ENCODE data around the gene SPTBN1. TPM values are rescaled to one million over a fixed set of nuclear protein-coding genes. Genes with fewer than 3 reads are reported as not detected.

The SPTBN1 gene
- total and polyA plus RNA-seq, 2 experiments from 2014 or later, result 58.1 to 204 TPM

DNA sequence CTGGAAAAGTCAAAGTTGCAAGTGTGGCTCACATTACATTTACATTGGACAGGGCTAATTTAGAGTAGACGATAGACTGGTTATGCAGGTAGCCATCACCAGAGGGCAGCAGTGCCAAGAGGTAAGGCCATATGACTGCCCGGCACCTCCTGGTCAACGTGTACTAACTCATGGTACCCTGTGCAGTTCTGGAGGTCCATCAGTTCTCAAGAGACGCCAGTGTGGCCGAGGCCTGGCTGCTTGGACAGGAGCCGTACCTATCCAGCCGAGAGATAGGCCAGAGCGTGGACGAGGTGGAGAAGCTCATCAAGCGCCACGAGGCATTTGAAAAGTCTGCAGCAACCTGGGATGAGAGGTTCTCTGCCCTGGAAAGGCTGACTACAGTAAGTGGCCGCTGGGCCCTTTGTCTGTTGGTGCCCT, 201.5 kb downstream of the SPTBN1 start:
- ATAC-seq (peak; percentile 92), DNase-seq (ENCODE audit: low spot score) (peak; percentile 79)
- Mint-ChIP-seq H3K4me1 (0 out of 3 replicates have a peak, but pooled peaks cover 4% of the 10 kb centered on the region), H3K27me3 (ENCODE audit: insufficient read depth, low read depth, poor library complexity) (peaks cover 4% of the 10 kb centered on the region), H3K36me3 (ENCODE audit: low read depth) (peaks cover 90% of the 10 kb centered on the region), H3K27ac (no peak overlapping the region), H3K4me3 (no peak overlapping the region), H3K9me3 (no peaks in the 10 kb centered on the region)
- H3F3A ChIP-seq (replicated peaks; ENCODE audit: low read depth), result no peaks in the 10 kb centered on the region
- H3K79me2 ChIP-seq (replicated peaks; ENCODE audit: insufficient read depth), result no peaks in the 10 kb centered on the region
- no peak overlapping the region for H3K4me2 ChIP-seq
- H3K27me3 ChIP-seq (ENCODE audit: insufficient read depth), result no peaks in the 10 kb centered on the region
- H3K4me3 ChIP-seq, result no peak overlapping the region
- H2AFZ ChIP-seq, result no peak overlapping the region
- H3K4me1 ChIP-seq (ENCODE audit: insufficient read depth), result no peaks in the 10 kb centered on the region
- H3K27ac ChIP-seq (ENCODE audit: low read depth), result no peak overlapping the region
- peaks cover 71% of the 10 kb centered on the region for H3K36me3 ChIP-seq (ENCODE audit: insufficient read depth)
- TF ChIP-seq, protein P1, sequence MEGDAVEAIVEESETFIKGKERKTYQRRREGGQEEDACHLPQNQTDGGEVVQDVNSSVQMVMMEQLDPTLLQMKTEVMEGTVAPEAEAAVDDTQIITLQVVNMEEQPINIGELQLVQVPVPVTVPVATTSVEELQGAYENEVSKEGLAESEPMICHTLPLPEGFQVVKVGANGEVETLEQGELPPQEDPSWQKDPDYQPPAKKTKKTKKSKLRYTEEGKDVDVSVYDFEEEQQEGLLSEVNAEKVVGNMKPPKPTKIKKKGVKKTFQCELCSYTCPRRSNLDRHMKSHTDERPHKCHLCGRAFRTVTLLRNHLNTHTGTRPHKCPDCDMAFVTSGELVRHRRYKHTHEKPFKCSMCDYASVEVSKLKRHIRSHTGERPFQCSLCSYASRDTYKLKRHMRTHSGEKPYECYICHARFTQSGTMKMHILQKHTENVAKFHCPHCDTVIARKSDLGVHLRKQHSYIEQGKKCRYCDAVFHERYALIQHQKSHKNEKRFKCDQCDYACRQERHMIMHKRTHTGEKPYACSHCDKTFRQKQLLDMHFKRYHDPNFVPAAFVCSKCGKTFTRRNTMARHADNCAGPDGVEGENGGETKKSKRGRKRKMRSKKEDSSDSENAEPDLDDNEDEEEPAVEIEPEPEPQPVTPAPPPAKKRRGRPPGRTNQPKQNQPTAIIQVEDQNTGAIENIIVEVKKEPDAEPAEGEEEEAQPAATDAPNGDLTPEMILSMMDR (conservative IDR thresholded peaks at IDR 0.05; ENCODE audit: low read depth in 2 of 2), result peak; percentile 67 to 68
- no peak for TF ChIP-seq CREB1 (CRISPR knock-in tag; IDR thresholded peaks at IDR 0.05; ENCODE audit: low read depth)
- H3K9me2 ChIP-seq (ENCODE audit: insufficient read depth), result no peaks in the 10 kb centered on the region
- H4K20me1 ChIP-seq (replicated peaks; ENCODE audit: insufficient read depth), result peaks cover 10% of the 10 kb centered on the region; the same call in 1 of the 2 replicates

DNA sequence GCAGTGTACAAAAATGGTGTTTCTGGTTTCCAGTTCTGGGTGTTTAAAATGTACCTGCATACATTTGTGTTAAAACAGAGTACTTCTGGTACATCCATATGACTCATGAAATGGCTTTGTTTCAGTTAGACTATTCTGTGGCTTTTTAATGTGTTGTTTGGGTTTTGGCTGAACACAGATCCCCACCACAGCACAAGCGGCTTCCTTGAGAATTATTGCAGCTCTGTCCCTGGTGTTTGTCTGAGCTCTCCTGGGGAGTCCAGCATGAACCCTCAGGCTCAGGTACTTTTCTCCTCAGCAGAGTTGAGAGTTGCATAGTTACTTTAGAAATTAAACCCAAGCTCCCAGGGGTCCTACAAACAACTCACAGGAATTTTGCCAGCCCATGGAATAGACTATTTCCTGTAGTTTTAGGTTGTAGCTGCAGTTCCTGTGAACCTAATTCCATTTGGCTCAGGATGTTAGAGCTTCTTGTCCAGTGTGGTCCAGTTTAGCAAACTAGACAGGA, 202.5 kb downstream of the SPTBN1 start:
- DNase-seq (ENCODE audit: low spot score), result no peak
- ATAC-seq, result no peak
- no peaks in the 10 kb centered on the region for H3K9me3 Mint-ChIP-seq
- Histone ChIP-seq H3K36me3 (ENCODE audit: insufficient read depth) (peaks cover 67% of the 10 kb centered on the region), H3K4me3 (no peak overlapping the region), H4K20me1 (replicated peaks; ENCODE audit: insufficient read depth) (peaks cover 9% of the 10 kb centered on the region; the same call in 1 of the 2 replicates), H2AFZ (no peak overlapping the region), H3K79me2 (replicated peaks; ENCODE audit: insufficient read depth) (no peaks in the 10 kb centered on the region), H3K4me2 (no peak overlapping the region), H3F3A (replicated peaks; ENCODE audit: low read depth) (no peaks in the 10 kb centered on the region), H3K9me2 (ENCODE audit: insufficient read depth) (no peaks in the 10 kb centered on the region), H3K27ac (ENCODE audit: low read depth) (no peak overlapping the region), H3K4me1 (ENCODE audit: insufficient read depth) (no peaks in the 10 kb centered on the region), H3K27me3 (ENCODE audit: insufficient read depth) (no peaks in the 10 kb centered on the region)
- H3K27ac Mint-ChIP-seq, result no peak overlapping the region
- no peak overlapping the region for H3K4me3 Mint-ChIP-seq
- H3K36me3 Mint-ChIP-seq (ENCODE audit: low read depth), result peaks cover 89% of the 10 kb centered on the region
- TF ChIP-seq NANOG (IDR thresholded peaks at IDR 0.05; ENCODE audit: borderline replicate concordance), result no peak
- H3K27me3 Mint-ChIP-seq (ENCODE audit: insufficient read depth, low read depth, poor library complexity), result peaks cover 4% of the 10 kb centered on the region
- H3K4me1 Mint-ChIP-seq, result no peaks in the 10 kb centered on the region

DNA sequence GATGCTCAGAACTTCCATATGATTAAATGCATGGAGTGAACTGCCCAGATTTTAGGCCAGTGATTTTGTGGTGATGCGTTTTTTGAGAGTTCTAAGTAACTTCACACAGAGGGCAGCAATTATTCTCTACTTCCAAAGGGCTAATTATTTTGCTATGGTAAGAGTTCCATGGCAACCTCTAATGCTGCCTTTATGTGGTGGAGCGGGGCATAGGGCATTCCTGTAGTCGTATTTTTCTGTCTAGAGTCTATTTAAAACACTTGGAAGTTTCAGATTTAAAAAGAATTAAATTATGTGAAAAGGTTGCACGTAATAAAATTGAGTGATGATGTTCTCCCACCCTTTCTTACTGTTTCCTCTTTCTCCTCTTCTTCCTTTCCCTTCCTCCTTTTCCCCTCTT, 203.4 kb downstream of the SPTBN1 start:
- Histone ChIP-seq H3K4me2 (no peak overlapping the region), H3F3A (replicated peaks; ENCODE audit: low read depth) (0 out of 2 replicates have a peak, but pooled peaks cover 4% of the 10 kb centered on the region), H3K4me1 (ENCODE audit: insufficient read depth) (peaks cover 1% of the 10 kb centered on the region; the same call in 1 of the 2 replicates), H4K20me1 (replicated peaks; ENCODE audit: insufficient read depth) (peaks cover 13% of the 10 kb centered on the region; the same call in 1 of the 2 replicates), H3K36me3 (ENCODE audit: insufficient read depth) (peaks cover 61% of the 10 kb centered on the region), H3K27ac (ENCODE audit: low read depth) (no peak overlapping the region), H3K4me3 (no peak overlapping the region), H2AFZ (no peak overlapping the region), H3K9me2 (ENCODE audit: insufficient read depth) (no peaks in the 10 kb centered on the region), H3K27me3 (ENCODE audit: insufficient read depth) (no peaks in the 10 kb centered on the region), H3K79me2 (replicated peaks; ENCODE audit: insufficient read depth) (no peaks in the 10 kb centered on the region)
- no peaks in the 10 kb centered on the region for H3K9me3 Mint-ChIP-seq
- H3K4me1 Mint-ChIP-seq, result no peaks in the 10 kb centered on the region
- H3K27ac Mint-ChIP-seq, result no peak overlapping the region
- H3K36me3 Mint-ChIP-seq (ENCODE audit: low read depth), result peaks cover 87% of the 10 kb centered on the region
- DNase-seq (ENCODE audit: low spot score) (no peak), ATAC-seq (no peak)
- H3K4me3 Mint-ChIP-seq, result no peak overlapping the region
- peaks cover 4% of the 10 kb centered on the region for H3K27me3 Mint-ChIP-seq (ENCODE audit: insufficient read depth, low read depth, poor library complexity)
- TF ChIP-seq JUNB (IDR thresholded peaks at IDR 0.05; ENCODE audit: unreplicated experiment), result no peak
- TF ChIP-seq ZNF331 (CRISPR knock-in tag; IDR thresholded peaks at IDR 0.05; ENCODE audit: low read depth), result no peak
- TF ChIP-seq, protein P1 (conservative IDR thresholded peaks at IDR 0.05; ENCODE audit: low read depth in 2 of 2), result no peak
- TF ChIP-seq, protein P2, sequence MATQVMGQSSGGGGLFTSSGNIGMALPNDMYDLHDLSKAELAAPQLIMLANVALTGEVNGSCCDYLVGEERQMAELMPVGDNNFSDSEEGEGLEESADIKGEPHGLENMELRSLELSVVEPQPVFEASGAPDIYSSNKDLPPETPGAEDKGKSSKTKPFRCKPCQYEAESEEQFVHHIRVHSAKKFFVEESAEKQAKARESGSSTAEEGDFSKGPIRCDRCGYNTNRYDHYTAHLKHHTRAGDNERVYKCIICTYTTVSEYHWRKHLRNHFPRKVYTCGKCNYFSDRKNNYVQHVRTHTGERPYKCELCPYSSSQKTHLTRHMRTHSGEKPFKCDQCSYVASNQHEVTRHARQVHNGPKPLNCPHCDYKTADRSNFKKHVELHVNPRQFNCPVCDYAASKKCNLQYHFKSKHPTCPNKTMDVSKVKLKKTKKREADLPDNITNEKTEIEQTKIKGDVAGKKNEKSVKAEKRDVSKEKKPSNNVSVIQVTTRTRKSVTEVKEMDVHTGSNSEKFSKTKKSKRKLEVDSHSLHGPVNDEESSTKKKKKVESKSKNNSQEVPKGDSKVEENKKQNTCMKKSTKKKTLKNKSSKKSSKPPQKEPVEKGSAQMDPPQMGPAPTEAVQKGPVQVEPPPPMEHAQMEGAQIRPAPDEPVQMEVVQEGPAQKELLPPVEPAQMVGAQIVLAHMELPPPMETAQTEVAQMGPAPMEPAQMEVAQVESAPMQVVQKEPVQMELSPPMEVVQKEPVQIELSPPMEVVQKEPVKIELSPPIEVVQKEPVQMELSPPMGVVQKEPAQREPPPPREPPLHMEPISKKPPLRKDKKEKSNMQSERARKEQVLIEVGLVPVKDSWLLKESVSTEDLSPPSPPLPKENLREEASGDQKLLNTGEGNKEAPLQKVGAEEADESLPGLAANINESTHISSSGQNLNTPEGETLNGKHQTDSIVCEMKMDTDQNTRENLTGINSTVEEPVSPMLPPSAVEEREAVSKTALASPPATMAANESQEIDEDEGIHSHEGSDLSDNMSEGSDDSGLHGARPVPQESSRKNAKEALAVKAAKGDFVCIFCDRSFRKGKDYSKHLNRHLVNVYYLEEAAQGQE (IDR thresholded peaks at IDR 0.05; ENCODE audit: unreplicated experiment), result no peak

Data from GM23338 (cell line).